UCSD-AML1 (cell line): ENCODE measurements around the gene PCP4.

Experiments
- DNase-seq: peaks from one replicate; lab custom pipeline; 2025; ENCODE audit not compliant: unreplicated experiment; lab: John Stamatoyannopoulos, UW

Gene PCP4

GRCh38 chr21:39971956-39972355 lies 104.7 kb downstream of the PCP4 start:
- no peak for DNase-seq

- no peak for DNase-seq
Observed at GRCh38 chr21:39972471-39972870, 105.2 kb downstream of the PCP4 start.

GRCh38 chr21:39972976-39973770 lies 105.9 kb downstream of the PCP4 start:
- no peak for DNase-seq

DNA sequence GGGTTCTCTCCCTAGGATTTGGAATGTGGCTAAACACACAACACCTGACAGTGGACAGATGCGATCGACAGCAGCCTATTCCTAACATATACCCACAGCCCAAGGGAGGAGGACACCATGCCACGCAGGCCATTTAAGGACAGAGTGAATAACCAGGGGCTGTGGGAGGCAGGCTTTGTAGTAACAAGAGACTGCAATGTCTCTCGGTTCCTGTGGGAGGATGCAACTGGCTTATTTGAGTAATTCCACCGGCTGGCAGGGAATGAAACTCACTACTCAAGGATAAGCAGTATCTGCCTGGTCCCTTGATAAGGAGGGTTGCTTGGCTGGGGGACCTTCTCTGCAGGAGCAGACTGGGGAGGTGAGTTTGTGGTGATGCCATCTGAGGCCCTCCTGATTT lies 109.6 kb downstream of the PCP4 start:
- DNase-seq = no peak
